ENCODE data around the gene GSDMA. TPM values are rescaled to one million over a fixed set of nuclear protein-coding genes. Genes with fewer than 3 reads are reported as not detected.
A peak's percentile ranks its signal among the peaks of the same experiment; 100 is the strongest.

Gene GSDMA
- total and polyA plus RNA-seq, 5 donors, result 0.29 to 0.97 (median 0.53) TPM; not detected in 2

DNA sequence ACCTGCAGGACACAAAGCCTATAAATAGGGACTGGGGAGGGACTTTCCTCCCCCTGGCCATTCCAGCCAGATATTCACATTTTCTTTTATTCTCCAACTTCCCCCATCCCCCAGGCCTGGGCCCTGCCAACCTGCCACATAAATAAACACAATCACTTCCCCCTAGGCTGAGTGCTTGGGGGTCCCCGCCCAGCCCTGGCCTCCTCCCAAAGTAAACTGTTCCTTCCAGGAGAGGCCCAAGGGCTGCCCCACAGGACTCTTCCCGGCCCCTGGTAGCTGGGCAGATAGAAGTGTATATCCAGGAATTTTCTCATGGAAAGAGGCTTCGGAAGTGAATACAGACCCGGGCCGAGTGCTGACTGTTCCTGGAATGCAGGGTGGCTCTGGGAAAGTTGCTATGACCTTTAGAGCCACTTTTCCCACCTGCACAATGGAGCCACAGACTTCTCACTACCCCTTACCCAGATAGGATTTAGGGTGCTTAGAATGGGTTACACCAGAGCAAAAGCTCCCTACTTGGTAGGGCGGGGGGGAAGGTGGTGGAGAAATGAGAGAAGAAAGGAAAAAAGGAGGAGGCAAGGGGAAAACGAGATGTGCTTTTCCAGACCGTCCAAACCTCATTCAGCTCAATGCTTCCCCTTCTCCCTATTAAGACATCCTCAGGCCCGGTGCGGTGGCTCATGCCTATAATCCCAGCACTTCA is 60.9 kb downstream of the GSDMA start:
- H3K9me3 ChIP-seq (ENCODE audit: control insufficient read depth, low read length), result no peaks in the 10 kb centered on the region
- intact Hi-C loops (cut with DNase I), result loop anchor here in 2 of 4 donors (10.0 kb wide), 2 partner anchors 61 to 131 kb away; no protein-coding TSS in a partner anchor
- ATAC-seq, result peak; percentile 45 to 83
- no peak overlapping the region for H3K4me3 ChIP-seq (ENCODE audit: low read length)
- H3K27ac ChIP-seq (ENCODE audit: low read length), result no peak overlapping the region
- peak; percentile 83 to 87 (median 85) for DNase-seq
- 56% methylated on average over 10 of the region's 10 CpGs for WGBS
- H3K4me1 ChIP-seq (ENCODE audit: control insufficient read depth, insufficient read depth, low read length), result peaks cover 1% of the 10 kb centered on the region
- H3K27me3 ChIP-seq (ENCODE audit: control insufficient read depth, insufficient read depth), result no peaks in the 10 kb centered on the region

DNA sequence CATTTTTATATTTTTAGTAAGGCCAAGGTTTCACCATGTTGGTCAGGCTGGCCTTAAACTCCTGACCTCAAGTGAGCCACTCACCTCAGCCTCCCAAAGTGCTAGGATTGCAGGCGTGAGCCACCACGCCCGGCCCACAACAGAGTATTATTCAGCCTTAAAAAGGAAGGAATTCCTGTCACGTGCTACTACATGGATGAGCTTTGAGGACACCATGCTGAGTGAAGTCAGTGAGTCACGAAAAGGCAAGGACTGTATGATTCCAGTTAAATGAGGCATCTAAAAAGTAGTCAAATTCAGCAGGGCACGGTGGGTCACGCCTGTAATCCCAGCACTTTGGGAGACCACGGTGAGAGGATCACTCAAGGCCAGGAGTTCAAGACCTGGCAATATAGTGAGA is 62.1 kb downstream of the GSDMA start:
- Histone ChIP-seq H3K4me1 (ENCODE audit: control insufficient read depth, insufficient read depth, low read length) (no peaks in the 10 kb centered on the region), H3K4me3 (ENCODE audit: low read length) (no peak overlapping the region), H3K27me3 (ENCODE audit: control insufficient read depth, insufficient read depth) (no peaks in the 10 kb centered on the region), H3K27ac (ENCODE audit: low read length) (no peak overlapping the region), H3K9me3 (ENCODE audit: control insufficient read depth, low read length) (no peaks in the 10 kb centered on the region)
- intact Hi-C loops (cut with DNase I), result loop anchor here in 2 of 4 donors (10.0 kb wide), 2 partner anchors 60 to 130 kb away; no protein-coding TSS in a partner anchor
- DNase-seq (peak in 1 of 3 donors; percentile 8), ATAC-seq (no peak)
- 94% methylated on average over 8 of the region's 8 CpGs for WGBS

DNA sequence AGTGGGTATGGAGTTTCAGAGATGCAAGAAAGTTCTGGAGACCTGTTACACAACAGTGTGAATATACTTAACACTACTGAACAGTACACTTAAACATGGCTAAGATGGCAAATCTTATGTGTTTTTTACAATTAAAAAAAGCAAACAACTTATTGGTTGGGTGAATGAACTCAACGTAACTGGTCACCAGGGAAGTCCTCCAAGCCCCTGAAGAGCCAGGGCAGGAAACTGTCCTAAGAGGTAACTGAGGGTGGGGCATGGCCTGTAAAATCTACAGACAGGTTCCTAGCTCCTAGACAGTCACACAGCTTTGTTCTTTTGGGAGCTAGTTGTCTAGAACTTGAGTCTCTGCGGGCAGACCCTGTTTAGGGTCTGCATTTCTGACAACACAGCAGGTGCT is 62.8 kb downstream of the GSDMA start:
- 93% methylated on average over 2 of the region's 2 CpGs for WGBS
- Histone ChIP-seq H3K27me3 (ENCODE audit: control insufficient read depth, insufficient read depth) (no peaks in the 10 kb centered on the region), H3K27ac (ENCODE audit: low read length) (no peak overlapping the region), H3K4me1 (ENCODE audit: control insufficient read depth, insufficient read depth, low read length) (no peaks in the 10 kb centered on the region), H3K9me3 (ENCODE audit: control insufficient read depth, low read length) (no peaks in the 10 kb centered on the region), H3K4me3 (ENCODE audit: low read length) (no peak overlapping the region)
- ATAC-seq, result no peak
- intact Hi-C loops (cut with DNase I), result loop anchor here in 2 of 4 donors (10.0 kb wide), 2 partner anchors 59 to 129 kb away; no protein-coding TSS in a partner anchor
- no peak for DNase-seq

DNA sequence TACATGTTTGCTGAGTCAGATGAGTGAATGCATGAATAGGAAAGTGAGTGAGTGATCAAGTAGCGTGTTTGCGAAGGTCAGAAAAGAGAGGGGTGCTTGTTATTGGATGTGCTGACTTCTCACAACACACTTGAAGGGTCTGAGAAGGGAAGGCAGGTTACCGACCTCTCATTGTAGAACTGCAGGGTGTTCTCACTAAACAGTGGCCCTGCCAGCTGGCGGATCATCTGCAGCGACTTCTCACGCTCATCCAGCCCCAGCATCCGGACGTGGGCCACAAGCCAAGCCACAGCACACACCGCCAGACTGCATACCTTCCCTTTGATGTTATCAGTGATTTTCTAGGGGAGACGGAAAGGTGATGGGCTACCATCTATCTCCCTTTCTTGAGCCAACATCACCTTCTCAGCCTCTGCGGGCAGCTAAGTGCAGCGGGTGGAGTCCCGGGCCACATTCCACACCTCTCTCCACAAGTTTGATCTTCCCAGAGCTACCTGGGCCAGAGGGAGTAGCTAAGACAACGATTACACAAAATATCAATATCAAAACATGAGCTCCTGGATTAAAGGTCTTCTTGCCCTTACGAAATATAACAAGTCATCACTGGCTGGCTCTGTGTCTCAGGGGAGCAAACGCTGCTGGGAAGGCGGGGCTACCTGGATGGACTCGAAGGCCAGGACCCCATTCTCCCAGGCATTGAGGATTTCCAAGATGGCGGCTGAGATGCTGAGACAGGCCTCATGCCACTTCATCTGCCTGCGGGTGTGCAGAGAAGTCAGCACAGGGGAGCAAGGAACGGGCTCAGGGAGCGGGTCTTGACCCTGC is 63.4 kb downstream of the GSDMA start:
- H3K9me3 ChIP-seq (ENCODE audit: control insufficient read depth, low read length), result no peaks in the 10 kb centered on the region
- WGBS, result 71% methylated on average over 22 of the region's 22 CpGs
- intact Hi-C loops (cut with DNase I), result loop anchor here in 2 of 4 donors (10.0 kb wide), 2 partner anchors 59 to 129 kb away; no protein-coding TSS in a partner anchor
- peak in 1 of 3 donors; percentile 60 for DNase-seq
- ATAC-seq, result no peak
- H3K27me3 ChIP-seq (ENCODE audit: control insufficient read depth, insufficient read depth), result no peaks in the 10 kb centered on the region
- no peak overlapping the region for H3K27ac ChIP-seq (ENCODE audit: low read length)
- H3K4me1 ChIP-seq (ENCODE audit: control insufficient read depth, insufficient read depth, low read length), result no peaks in the 10 kb centered on the region
- no peak overlapping the region for H3K4me3 ChIP-seq (ENCODE audit: low read length)

DNA sequence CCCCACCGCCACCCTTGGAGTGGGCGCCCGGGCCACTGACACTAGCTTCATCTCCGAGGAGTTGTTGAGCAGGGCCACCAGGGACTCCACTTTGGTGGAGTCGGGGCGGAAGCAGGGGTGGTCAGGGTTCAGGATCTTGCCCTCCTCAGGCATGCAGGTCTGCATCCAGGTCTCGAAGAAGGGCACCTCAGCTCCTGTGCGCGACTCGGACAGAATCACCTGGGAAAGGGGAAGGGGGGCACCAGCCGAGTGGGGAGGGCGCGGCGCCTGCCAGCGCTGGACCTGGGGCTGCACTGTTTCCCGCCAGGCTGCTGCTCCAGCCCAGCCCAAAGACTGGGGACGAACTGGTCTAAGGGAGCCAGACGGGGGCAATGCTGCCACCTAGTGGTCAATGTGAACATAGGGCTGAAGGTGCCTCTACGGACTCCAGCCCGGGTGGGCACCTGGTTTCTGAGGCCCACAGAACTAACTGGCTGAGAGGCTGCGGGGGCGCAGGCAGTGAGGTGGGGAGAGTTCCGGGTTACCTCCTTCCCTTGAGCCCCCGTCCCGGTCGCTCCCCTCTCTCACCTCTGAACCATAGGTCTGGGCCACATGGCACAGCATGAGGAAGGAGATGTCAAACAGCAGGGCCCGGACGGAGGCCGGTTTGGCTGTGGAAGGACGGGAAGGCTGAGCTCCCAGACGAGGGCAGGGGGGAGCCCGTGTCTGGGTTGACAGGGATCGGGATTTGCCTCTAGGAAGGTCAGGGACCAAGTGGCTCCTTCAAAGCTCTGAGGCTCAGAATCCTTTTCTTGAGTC is 64.2 kb downstream of the GSDMA start:
- Histone ChIP-seq H3K4me3 (ENCODE audit: low read length) (no peak overlapping the region), H3K9me3 (ENCODE audit: control insufficient read depth, low read length) (no peaks in the 10 kb centered on the region), H3K27ac (ENCODE audit: low read length) (no peak overlapping the region), H3K27me3 (ENCODE audit: control insufficient read depth, insufficient read depth) (no peaks in the 10 kb centered on the region), H3K4me1 (ENCODE audit: control insufficient read depth, insufficient read depth, low read length) (no peaks in the 10 kb centered on the region)
- intact Hi-C loops (cut with DNase I), result loop anchor here in 2 of 4 donors (10.0 kb wide), 2 partner anchors 58 to 128 kb away; no protein-coding TSS in a partner anchor
- DNase-seq, result peak; percentile 86 to 90 (median 90)
- WGBS, result 32% methylated on average over 33 of the region's 33 CpGs
- ATAC-seq, result peak; percentile 87 to 90

Small RNA genes lying within 50 kb of the gene (microRNA-seq; reads per million reads assigned to microRNA genes)
- 0 reads per million in 2 donors for gene MIR6884

Other genes starting within 250 kb of the GSDMA start
- gene MIEN1, start 232.5 kb upstream of the GSDMA start, total RNA-seq, result 10 to 100 TPM; 53.6 to 67.8 (median 61.8) TPM
- gene MIEN1, start 232.5 kb upstream of the GSDMA start, polyA plus RNA-seq, result 152 TPM
- 1 to 10 TPM in 3 of 4 donors, under 1 TPM in 1; 0.39 to 2.7 (median 1.6) TPM for gene GRB7, start 225.1 kb upstream of the GSDMA start, total RNA-seq
- 0.70 TPM for gene GRB7, start 225.1 kb upstream of the GSDMA start, polyA plus RNA-seq
- gene IKZF3, start 98.7 kb upstream of the GSDMA start, total RNA-seq, result 1 to 10 TPM in 1 of 4 donors, under 1 TPM in 3; 0.28 to 1.3 (median 0.71) TPM
- gene IKZF3, start 98.7 kb upstream of the GSDMA start, polyA plus RNA-seq, result 0.14 TPM
- gene ZPBP2, start 94.8 kb upstream of the GSDMA start, total RNA-seq, result not detected
- gene ZPBP2, start 94.8 kb upstream of the GSDMA start, polyA plus RNA-seq, result not detected
- 1 to 10 TPM; 1.9 to 2.9 (median 2.4) TPM for gene GSDMB, start 44.4 kb upstream of the GSDMA start, total RNA-seq
- 1.8 TPM for gene GSDMB, start 44.4 kb upstream of the GSDMA start, polyA plus RNA-seq
- gene ORMDL3, start 35.4 kb upstream of the GSDMA start, total RNA-seq, result 10 to 100 TPM; 37.0 to 42.3 (median 39.3) TPM
- gene ORMDL3, start 35.4 kb upstream of the GSDMA start, polyA plus RNA-seq, result 46.6 TPM
- gene LRRC3C, start 35.3 kb upstream of the GSDMA start, total RNA-seq, result not detected
- gene LRRC3C, start 35.3 kb upstream of the GSDMA start, polyA plus RNA-seq, result not detected
- gene PSMD3, start 17.8 kb downstream of the GSDMA start, total RNA-seq, result 10 to 100 TPM; 80.0 to 83.1 (median 81.1) TPM
- 85.8 TPM for gene PSMD3, start 17.8 kb downstream of the GSDMA start, polyA plus RNA-seq
- under 1 TPM in 2 of 4 donors, not detected in 2; 0.40 to 0.58 TPM for gene CSF3, start 52.4 kb downstream of the GSDMA start, total RNA-seq
- gene CSF3, start 52.4 kb downstream of the GSDMA start, polyA plus RNA-seq, result 0.97 TPM
- 10 to 100 TPM; 54.3 to 60.5 (median 54.7) TPM for gene MED24, start 91.4 kb downstream of the GSDMA start, total RNA-seq
- 45.1 TPM for gene MED24, start 91.4 kb downstream of the GSDMA start, polyA plus RNA-seq
- gene THRA, start 100.0 kb downstream of the GSDMA start, total RNA-seq, result 10 to 100 TPM; 80.6 to 99.5 (median 95.9) TPM
- gene THRA, start 100.0 kb downstream of the GSDMA start, polyA plus RNA-seq, result 73.3 TPM
- gene NR1D1, start 137.6 kb downstream of the GSDMA start, total RNA-seq, result 10 to 100 TPM; 10.2 to 25.1 (median 18.8) TPM
- gene NR1D1, start 137.6 kb downstream of the GSDMA start, polyA plus RNA-seq, result 12.3 TPM
- gene MSL1, start 159.0 kb downstream of the GSDMA start, total RNA-seq, result 10 to 100 TPM; 53.6 to 57.3 (median 55.2) TPM
- 44.8 TPM for gene MSL1, start 159.0 kb downstream of the GSDMA start, polyA plus RNA-seq
- gene CASC3, start 177.5 kb downstream of the GSDMA start, total RNA-seq, result 10 to 100 TPM; 50.2 to 56.7 (median 50.7) TPM
- 23.4 TPM for gene CASC3, start 177.5 kb downstream of the GSDMA start, polyA plus RNA-seq
- 1 to 10 TPM; 2.7 to 5.6 (median 4.1) TPM for gene RAPGEFL1, start 214.5 kb downstream of the GSDMA start, total RNA-seq
- 3.8 TPM for gene RAPGEFL1, start 214.5 kb downstream of the GSDMA start, polyA plus RNA-seq